Right lung (tissue), 5 donors: Measurements from ENCODE around the gene ATP8B3. TPM values are rescaled to one million over a fixed set of nuclear protein-coding genes. Genes with fewer than 3 reads are reported as not detected.

Experiments used
- DNase-seq, 2 donors: peaks; one replicate each; pipeline ENCODE4 v3.0.0-alpha.2; 2013
- polyA plus RNA-seq, 5 donors: library from polyadenylated mRNA; unstranded; fragments of 120-200 nt; gene quantifications; one replicate each; pipeline versions ENCODE4 v1.2.1 to v1.2.3, GENCODE V29; 2013; ENCODE audit warnings: inconsistent platforms in 1 of 5, low replicate concordance in 1 of 5; ENCODE audit not compliant: insufficient read length in 5 of 5, insufficient read depth in 1 of 5

ATP8B3 gene
- polyA plus RNA-seq, 5 donors: 0.63 to 1.6 (median 0.99) TPM

DNA sequence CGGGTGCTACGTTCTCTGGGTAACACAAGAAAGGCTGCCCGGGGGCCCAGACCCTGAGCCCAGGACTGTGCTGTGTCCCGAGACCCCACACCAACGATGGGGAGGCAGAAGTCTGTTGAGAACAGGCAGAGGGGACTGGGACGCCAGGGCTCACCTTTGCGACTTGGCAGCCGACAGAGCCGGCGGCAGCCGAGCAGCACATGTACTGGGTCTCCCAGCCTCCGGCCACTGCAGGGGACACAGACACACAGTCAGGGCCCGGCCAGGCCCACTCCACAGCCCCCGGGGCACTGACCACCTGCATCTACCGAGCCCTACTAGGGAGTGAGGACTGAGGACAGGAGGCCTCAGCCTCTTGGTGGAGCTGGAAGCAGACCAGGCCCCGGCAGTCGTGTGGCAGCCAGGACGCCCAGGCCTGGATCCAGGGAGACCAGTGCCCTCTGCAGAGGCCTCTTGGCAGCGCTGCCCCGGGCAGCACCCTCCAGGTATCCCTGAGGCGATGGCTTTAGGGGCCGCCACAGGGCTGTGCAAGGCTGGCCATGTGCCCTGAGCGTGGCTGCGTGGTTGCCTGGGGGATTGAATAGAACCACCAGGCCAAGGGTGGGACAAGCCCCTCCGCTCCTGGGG, 5.6 kb upstream of the ATP8B3 start:
- DNase-seq: no peak

DNA sequence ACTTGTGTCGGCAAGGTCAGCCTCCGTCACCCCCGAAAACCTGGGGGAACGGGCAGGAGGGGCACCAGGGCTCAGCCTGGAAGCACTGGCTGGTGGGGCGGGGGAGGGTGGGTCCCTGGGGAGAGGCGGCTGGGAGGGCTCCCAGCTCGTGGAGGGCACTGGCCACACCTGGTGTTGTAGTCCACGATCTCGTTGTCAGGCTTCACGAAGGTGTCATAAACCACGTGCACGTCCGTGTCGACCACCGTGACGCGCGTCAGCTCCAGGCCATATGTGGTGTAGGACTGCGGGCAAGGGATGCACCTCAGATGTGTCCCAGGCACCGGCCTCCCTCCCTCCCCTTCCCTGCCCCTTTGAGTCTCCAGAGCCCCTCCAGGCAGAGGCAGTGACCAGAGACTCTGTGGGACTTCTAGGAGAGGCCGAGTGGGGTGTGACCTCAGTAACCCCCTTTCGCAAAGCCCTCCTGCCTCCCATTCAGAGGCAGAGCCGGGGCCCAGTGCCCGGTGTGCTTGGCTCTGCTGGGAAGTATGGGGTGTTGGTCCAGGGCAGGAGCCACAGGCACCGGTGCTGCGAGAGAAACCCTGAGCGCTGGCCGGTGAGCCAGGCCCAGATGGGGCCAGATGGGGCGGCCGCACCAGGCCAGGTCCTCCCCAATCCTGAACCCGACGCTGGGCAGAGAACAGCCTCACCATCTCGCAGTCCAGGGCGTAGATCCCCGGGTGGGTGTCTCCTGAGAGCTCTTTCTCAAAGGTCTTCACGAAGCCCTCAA, 4.6 kb upstream of the ATP8B3 start:
- no peak for DNase-seq

DNA sequence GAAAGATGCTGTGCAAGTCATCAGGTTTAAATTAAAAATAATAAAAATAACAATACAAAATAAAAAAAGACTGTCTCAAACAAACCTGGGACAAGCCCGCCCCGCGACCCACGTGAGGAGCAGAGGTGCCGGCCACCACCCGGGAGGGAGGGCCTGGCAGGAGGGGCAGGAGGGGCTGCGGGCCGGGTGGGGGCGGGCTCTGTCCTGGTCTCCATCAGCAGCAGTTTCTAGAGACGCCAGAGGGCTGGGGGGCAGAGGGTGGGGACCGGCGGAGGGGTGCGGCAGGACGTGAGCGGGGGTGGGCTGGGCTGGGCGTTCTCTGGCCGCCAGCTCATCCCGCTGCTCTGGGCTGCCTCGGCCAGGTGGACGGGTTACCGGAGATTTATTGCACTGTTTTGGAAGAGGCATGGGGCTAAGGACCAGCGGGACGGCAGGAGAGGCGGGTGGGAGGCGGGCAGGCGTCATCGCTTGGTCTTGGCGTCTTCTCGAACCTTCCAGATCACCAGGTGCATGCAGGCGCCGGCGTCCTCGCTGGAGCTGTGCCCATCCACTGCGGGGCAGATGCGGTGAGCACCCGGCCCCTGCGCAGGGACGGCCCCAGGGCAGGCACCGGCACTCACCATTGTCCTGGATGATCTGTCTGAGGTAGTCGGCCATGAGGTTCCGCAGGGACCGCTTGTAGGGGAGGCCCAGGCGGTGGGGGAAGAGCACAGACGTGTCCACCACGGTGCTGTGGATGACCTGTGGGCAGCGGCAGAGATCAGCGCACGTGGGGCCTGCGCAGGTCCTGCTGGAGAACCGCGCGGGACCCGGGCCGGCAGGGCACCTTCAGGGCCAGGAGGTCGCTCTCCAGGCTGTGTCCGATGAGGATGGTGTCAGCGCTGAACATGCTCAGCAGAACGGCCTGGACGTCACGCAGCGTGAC, 3.8 kb upstream of the ATP8B3 start:
- no peak for DNase-seq

DNA sequence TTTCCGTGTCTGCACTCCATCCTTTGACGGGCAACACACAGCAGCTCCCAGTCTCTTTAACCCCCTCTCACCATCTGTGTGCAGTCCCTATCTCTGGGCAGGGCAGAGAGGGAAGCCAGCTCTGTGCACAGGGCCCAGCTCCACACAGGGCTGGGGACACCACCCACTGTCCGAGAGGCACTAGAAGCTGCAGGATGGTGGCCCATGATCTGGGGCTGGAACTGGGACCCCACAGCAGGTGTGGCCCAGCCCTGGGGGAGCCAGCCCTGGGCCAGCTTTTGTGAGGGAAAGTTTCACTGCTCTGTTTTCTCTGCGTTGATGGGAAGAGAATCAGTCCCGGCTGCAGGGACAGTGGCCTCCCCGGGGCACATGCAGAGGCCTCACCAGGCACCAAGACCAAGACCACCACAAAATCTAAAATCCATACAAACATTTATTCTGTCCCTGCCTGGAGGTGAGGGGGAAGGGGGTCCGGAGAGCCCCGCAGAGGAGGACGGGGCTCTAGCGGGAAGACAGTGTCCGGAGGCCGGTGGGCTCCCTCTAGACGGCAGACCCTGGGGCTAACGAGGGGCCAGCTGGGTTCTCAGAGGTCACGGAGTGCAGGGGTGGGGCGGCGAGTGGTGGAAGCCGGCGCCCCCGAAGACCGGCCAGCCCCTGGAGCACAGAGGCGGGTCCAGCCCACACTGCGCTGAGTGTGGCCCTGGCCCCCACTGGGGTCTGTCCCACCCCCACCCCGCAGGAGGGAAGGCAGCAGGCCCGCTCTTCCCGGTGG, 2.9 kb upstream of the ATP8B3 start:
- no peak for DNase-seq

DNA sequence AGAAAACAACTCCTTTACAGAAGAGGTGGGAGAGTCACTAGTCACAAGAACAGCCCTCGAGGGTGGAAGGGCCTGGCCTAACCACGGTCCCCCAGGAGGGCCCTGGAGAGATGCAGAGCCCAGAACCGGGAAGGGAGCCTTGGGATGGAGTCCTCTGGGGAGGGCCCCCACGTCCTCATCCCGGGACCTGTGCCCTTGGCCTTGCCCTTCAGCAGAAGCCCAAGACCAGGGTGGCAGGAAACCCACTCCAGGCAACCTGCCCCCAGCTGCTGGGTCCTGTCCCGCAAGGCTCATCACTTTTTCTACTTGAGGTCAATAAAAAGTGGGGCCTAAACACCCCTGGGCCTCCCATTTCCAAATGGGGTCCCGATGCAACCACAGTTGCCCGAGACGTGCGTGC, 2.3 kb upstream of the ATP8B3 start:
- DNase-seq: no peak

DNA sequence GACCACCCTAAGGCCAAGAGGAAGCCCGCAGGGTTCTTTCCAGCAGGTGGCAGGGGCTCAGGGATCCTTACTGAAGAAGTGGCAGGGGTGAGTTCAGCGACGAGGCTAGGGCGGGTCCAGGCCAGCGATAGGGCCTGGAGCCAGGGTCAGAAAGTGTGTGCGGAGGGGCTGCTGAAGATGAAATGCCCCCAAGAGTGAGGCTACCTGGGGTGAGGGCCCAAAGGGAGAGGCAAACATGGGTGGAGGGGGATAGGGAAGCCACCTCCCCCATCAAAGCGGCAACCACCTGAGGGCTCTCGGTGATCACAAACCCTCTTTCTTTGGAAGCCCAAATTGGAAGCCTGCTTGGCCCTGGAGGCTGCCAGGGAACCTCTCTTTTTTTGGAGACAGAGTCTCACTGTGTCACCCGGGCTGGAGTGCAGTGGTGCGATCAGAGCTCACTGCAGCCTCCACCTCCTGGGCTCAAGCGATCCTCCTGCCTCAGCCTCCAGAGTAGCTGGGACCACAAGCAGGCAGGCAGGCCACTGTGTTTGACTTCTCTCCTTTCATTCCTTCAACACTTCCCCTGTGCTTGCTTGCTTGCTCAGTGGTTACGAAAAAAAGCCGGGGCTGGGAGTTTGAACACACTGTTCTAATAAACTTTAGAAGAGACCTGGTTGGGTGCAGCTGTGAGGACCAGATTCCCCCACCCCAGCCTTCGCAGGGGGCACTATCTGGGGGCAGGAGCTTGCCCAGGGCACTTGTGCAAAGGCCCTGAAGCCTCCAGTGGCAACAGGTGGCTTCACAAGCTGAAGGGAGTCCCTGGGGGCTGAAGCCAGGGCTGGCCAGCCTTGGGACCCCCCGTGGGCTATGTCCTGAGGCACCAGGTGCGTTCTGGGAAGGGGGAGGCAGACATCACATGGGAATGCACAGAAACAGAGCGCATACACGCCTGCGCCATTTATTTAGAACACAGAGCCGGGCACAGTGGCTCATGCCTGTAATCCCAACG, 1.4 kb upstream of the ATP8B3 start:
- DNase-seq: no peak

DNA sequence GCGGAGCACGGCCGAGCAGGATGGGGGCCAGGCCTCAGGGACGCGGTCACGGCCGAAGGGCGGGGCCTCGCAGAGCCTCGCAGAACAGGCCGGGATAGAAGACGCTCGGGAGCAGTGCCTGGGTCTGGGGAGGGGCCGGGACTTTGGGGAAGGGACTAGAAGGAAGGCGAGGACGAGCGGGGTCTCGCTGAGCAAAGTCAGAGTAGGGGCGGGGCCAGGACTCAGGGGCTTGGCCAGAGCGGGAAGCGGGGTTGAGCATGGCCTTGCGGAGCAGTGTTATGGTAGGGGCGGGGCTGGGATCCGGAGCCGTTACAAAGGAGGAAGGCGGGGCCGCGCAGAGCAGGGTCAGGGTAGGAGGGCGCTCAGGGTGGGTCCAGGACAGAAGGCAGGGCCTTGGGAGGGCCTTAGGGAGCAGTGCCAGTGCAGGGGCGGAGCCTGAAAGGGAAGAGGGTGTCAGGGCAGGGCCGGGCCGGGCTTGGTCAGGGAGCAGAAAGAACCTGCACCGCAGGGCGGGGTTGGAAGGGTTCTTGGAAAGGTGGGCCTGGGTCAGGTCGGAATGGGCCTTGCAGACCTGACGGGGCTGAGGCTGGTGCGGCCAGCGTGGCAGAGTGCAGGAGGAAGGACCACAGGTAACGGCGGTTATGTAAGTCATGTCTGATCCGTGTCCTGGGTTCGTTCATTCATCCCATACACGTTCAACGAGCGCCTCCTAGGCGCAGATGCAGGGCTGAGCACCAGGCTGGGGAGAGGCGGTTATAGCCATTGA, 533 bp upstream of the ATP8B3 start:
- DNase-seq: peak; percentile 78

DNA sequence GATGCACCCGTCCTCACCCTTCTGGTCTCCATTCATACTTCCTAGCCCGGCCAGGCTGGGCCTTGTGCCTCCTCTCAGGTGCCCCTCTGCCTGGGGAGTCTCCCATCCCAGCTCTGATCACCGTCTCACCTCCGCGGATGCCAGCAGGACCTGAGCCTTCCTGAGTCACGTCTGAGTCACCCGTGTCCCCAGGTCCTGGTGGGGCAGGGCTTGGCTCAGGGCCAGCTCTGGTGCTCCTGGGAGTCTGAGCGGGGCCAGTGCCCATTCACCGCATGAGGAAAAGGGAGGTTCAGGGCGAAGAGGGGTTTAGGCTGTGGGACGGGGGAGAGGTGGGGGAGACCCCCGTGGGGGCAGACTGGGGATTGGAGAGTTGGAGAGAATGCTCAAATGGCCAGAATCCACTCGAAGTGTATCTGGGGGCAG, 593 bp downstream of the ATP8B3 start:
- DNase-seq: no peak

DNA sequence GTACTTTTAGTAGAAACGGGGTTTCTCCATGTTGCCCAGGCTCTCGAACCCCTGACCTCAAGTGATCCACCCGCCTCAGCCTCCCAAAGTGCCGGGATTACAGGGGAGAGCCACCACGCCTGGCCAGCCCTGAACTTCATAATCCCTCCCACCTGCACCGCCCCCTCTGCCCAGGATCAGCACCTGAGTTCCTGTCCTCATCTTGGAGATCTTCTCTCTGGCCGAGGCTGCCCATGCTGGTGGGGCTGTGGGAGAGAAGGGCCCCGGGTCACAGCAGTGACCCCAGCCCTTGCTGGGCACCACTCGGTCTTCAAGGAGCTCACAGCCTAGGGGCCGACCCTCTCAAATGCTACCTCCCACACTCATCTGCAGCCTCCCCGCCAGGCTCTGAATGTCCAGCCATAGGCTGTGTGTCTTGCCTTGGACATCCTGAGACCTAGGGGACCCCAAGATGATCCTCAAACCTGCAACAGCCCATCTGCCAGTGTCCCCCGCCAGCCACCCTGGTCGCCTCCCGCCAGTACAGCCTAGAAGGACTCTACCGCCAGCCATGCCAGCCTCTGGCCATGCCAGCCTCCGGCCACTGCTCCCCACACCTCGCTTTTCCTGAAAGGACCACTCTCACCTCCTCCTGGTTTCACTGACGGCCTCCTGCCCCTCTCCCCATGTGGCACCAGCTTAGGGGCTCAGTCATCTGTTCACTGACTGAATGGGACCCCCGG, 1.5 kb downstream of the ATP8B3 start:
- DNase-seq: no peak

DNA sequence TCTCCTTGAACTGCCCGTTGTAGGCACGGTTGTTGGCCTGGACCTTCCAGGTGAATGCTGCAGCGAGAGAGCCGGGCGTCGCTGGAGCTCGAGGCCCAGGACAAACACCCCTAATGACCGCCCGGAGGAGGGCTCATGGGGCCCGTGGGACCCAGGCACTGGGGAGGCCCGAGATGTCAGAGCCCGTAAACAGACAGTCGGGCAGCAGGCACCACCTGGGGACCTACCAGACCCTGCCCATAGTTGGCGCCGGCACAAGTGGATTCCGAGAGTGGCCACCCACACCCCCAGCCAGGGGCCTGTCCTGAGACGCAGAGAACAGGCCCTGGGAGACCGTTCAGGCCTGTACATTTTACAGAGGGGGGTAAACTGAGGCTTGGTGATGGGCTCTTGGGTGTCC, 2.4 kb downstream of the ATP8B3 start:
- no peak for DNase-seq

DNA sequence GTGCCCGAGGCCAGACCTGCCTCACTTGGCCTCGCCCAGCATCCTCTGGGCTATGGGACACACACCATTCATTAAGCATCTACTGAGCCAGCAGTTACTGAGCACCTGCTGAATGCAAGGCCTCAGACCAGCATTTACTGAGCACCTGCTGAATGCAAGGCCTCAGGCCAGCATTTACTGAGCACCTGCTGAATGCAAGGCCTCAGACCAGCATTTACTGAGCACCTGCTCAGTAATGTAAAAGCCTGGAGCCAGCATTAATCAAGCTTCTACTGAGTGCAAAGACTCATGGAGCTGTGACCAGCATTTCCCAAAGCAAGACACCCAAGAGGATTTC, 3.7 kb downstream of the ATP8B3 start:
- DNase-seq: no peak

DNA sequence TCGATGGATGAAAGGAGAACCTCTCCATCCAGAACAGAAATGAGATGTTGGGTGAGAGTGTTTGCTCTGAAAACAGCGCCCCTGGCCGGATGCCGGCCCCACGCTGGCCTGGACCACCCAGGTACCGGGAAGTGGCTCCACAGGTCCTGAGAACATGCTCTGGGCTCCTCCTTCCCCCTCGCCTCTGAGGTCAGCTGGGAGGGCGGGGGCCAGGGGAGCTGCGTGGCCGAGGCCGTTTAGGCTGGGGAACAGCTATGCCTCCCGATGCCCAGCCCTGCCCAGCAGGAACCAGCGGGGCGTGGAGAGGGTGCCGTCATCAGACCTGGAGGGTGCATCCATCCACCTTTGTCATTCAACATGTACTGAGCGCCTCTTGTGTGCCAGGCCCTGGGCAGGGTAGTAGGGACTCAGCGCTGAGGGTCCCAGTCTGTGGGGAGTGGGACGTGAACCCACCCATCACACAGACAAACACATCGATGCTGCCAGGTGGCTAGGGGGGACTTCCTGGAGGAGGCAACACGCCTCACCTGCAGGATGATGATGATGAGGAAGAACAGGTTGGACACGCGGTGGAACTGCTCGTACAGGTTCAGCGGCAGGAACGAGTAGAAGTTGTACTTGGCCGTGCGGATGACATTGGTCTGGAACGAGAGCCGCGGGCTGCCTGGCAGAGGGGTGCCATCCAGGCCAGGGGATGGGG, 4.2 kb downstream of the ATP8B3 start:
- DNase-seq: no peak

DNA sequence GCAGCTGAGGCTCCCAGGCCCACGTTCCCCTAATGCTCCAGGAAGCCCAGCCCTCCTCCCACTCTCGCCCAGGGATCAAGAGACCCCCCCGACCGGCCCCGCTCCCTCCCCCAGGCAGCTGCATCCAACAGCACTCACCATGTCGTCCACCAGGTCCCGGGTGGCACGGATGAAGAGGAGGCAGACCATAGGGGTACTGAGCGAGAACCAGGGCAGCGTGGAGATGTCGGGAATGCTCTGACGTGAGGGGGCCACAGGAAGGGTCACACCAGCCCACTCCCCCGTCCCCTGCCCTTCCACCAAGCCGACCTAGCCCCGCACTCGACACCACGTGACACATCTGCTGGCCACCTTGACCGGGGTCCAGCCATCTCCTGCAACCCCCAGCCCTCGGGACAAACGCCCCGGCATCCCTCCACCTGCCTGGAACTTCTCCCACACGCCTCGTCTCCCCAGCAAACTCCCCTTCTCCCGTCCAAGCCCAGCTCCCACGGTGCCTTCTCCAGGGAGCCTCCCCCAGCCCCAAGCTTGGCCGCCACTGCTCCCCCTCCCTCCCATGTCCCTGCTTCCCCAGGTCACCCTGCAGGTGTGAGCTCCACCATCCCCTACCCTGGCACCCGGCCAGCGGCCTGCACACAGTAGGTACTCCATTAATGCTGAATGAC, 4.9 kb downstream of the ATP8B3 start:
- DNase-seq: no peak

DNA sequence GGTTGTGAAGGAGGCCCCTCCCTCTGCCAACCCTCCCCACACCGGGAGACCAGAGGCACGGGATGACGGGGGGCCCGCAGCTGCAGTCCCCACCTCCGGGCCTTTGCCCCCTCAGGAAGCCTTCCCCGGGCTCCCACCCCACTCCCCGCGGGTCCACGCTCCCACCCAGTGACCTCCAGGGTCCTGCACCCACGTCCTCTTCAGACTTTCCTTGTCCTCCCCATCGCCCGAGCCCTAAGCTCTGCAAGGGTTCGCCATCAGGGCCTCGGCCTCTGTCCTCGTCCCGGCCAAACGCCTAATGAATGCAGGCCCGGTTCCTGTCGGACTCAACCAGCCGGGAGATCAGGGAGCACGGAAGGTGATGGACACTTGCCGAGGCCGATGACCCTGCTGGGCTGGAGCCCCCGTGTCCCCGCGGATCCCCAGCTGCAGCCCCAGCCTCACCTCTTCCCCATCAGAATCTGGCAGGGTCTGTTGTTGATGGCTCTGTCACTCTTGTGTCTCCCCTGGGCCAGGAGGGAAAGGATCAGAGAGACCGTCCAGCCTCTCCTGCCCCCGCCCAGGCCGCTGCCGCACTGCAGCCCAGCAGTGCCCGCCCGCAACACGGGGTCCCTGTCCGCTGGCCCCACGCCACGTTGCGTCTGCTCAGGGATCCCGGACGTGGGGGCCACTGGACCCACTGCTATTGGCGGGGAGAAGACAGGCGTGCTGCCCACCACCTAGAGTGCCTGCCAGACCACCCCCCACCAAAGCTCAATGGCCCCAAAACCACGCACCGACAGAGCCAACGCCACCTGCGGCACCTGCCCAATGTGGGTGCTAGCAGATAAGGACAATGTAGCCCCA, 5.7 kb downstream of the ATP8B3 start:
- DNase-seq: no peak

DNA sequence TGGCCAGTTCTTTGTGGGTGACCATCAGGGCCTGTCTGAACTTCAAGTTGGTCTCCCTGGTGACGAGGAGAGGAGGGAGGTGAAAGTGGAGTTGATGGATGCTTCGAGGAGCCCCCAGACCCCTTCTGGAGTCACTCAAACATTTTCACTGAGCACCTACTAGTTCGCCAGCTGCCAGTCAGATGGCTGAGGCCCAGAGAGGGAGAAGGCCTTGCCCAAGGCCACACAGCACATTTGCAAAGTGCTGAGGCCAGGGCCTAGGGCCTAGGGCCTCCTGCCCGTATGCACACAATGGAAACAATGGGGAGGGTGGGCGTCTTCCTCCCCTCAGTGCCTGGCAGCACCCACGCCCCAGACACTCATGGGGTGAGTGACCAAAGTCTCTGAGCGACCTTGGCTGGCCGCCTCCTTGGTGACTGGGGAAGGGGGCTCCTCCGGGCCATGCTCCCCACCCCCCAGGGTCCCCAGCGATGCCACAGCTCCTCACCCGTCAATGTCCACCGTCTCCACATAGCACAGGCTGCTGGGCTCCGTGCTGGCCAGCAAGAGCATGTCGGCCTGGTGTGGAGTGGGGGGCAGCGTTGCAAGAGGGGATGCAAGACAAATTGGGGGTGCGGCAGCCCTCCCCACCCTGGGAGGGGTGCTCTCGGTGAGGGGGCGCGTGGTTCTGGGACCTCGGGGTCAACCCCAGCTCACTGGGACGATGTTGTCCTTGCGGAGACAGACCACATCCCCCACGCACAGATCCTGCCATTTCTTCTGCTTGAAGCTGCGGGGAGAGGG, 6.5 kb downstream of the ATP8B3 start:
- DNase-seq: no peak

DNA sequence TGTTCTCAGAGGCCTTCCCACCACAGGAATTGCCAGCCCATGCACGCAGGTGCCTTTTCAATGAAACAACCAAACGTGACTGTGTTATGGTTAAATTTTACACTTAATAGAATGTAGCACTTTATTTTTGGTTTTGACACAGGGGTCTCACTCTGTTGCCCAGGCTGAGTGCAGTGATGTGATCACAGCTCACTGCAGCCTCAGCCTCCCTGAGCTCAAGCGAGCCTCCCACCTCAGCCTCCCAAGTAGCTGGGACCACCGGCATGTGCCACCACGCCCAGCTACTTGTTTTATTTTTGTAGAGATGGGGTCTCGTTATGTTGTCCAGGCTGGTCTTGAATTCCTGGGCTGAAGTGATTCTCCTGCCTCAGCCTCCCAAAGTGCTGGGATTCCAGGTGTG, 7.2 kb downstream of the ATP8B3 start:
- DNase-seq: no peak
